HCT116 (cell line): ENCODE results near the gene FAM47E. TPM values are rescaled to one million over a fixed set of nuclear protein-coding genes. Genes with fewer than 3 reads are reported as not detected.

Experiments used
- ATAC-seq: fragments of 200-7000 bp; cut with Tn5 transposase; 2 replicates; pipeline ENCODE4 v1.9.1; 2020; ENCODE audit warnings: mild to moderate bottlenecking, moderate library complexity
- BruUV-seq: library from RNA; stranded (reverse); fragments of 400-500 nt; replicated peaks from 2 replicates; lab custom pipeline; 2021; lab: Mats Ljungman, UMichigan
- CTCF ChIA-PET: fragments of 300-600 bp; sonication (Branson Sonifier 250); formaldehyde crosslinking; loops from one replicate; lab custom pipeline; 2021; ENCODE audit warnings: antibody characterized with exemption; lab: Charles Lee
- POLR2A ChIA-PET: fragments of 300-600, 350-600 bp; sonication (Branson Sonifier 250); formaldehyde crosslinking; loops from one replicate; lab custom pipeline; 2021; ENCODE audit warnings: antibody characterized with exemption; lab: Charles Lee
- RAD21 ChIA-PET, 2 experiments: fragments of 300-600 bp; sonication (Branson Sonifier 250); formaldehyde crosslinking; loops; one replicate each; lab custom pipeline; 2023; ENCODE audit warnings: low total read pairs in 2 of 2; ENCODE audit not compliant: uncharacterized antibody in 2 of 2, unreplicated experiment in 2 of 2, low non-redundant PET in 1 of 2; lab: Charles Lee
- DNase-seq: peaks from one replicate; pipeline ENCODE4 v3.0.0-alpha.2; 2010; ENCODE audit warnings: low read depth, low spot score
- H2AFZ ChIP-seq: fragments of 200-600 bp; shearing (Covaris generic), sonication (generic); 2 replicates; pipeline ENCODE4 v1.6.1; 2017; ENCODE audit warnings: low read depth, mixed run types, mixed read lengths, antibody characterized with exemption, low read length; ENCODE audit not compliant: poor library complexity, severe bottlenecking
- H3K27ac ChIP-seq: 2 replicates; pipeline ENCODE4 v1.5.1; 2012; ENCODE audit warnings: low read depth, low read length
- H3K27me3 ChIP-seq: fragments of 200-600 bp; sonication (generic); 2 replicates; pipeline ENCODE4 v1.6.1; 2016; ENCODE audit warnings: mixed run types, low read length, mixed read lengths; ENCODE audit not compliant: insufficient read depth
- H3K36me3 ChIP-seq, 2 experiments: fragments of 200-500 bp in 1 of 2; fragments of 200-600 bp in 1 of 2; sonication (Bioruptor generic) in 1 of 2; sonication (generic) in 1 of 2; 2 replicates each; pipeline versions ENCODE4 v1.5.1 to v1.6.1; 2014 to 2016; ENCODE audit warnings: low read length in 2 of 2, inconsistent platforms in 1 of 2, mixed read lengths in 1 of 2, mixed run types in 1 of 2; ENCODE audit not compliant: insufficient read depth in 2 of 2, control insufficient read depth in 1 of 2
- H3K4me1 ChIP-seq, 2 experiments: fragments of 200-600 bp in 1 of 2; sonication (generic) in 1 of 2; 2 replicates each; pipeline versions ENCODE4 v1.5.1 to v1.6.1; 2012 to 2017; ENCODE audit warnings: low read length in 2 of 2, inconsistent platforms in 1 of 2, mild to moderate bottlenecking in 1 of 2, mixed read lengths in 1 of 2, mixed run types in 1 of 2, moderate library complexity in 1 of 2; ENCODE audit not compliant: insufficient read depth in 2 of 2, control insufficient read depth in 1 of 2
- H3K4me2 ChIP-seq: fragments of 200-600 bp; sonication (generic); 2 replicates; pipeline ENCODE4 v1.6.1; 2017; ENCODE audit warnings: mixed run types, low read length, mixed read lengths
- H3K4me3 ChIP-seq, 2 experiments: fragments of 200-600 bp in 1 of 2; sonication (generic) in 1 of 2; replicated peaks in 1 of 2; 2 replicates each; pipeline ENCODE4 v1.5.1; 2011 to 2016; ENCODE audit warnings: low read length in 2 of 2, control low read depth in 1 of 2, low read depth in 1 of 2, mild to moderate bottlenecking in 1 of 2, mixed read lengths in 1 of 2, mixed run types in 1 of 2
- H3K79me2 ChIP-seq: fragments of 200-600 bp; sonication (generic); 2 replicates; pipeline ENCODE4 v1.6.1; 2017; ENCODE audit warnings: mild to moderate bottlenecking, mixed run types, low read length, moderate library complexity, mixed read lengths; ENCODE audit not compliant: insufficient read depth
- H3K9ac ChIP-seq: fragments of 200-600 bp; sonication (generic); 2 replicates; pipeline ENCODE4 v1.6.1; 2016; ENCODE audit warnings: low read length, mixed read lengths
- H3K9me2 ChIP-seq: fragments of 200-600 bp; sonication (generic), shearing (Covaris generic); 2 replicates; pipeline ENCODE4 v1.6.1; 2017; ENCODE audit warnings: mixed run types, mild to moderate bottlenecking, moderate library complexity; ENCODE audit not compliant: insufficient read depth
- H3K9me3 ChIP-seq, 2 experiments: fragments of 200-500 bp in 1 of 2; fragments of 200-600 bp in 1 of 2; sonication (Bioruptor generic) in 1 of 2; sonication (generic) in 1 of 2; 2 replicates each; pipeline ENCODE4 v1.6.1; 2014 to 2017; ENCODE audit warnings: low read length in 2 of 2, mixed read lengths in 2 of 2, inconsistent platforms in 1 of 2, low read depth in 1 of 2, mild to moderate bottlenecking in 1 of 2, mixed run types in 1 of 2, moderate library complexity in 1 of 2; ENCODE audit not compliant: control insufficient read depth in 1 of 2, insufficient read depth in 1 of 2
- H4K20me1 ChIP-seq: fragments of 200-600 bp; sonication (generic), shearing (Covaris generic); 2 replicates; pipeline ENCODE4 v1.6.1; 2017; ENCODE audit warnings: mixed run types, mild to moderate bottlenecking, moderate library complexity; ENCODE audit not compliant: insufficient read depth
- CBX3 ChIP-seq: IDR thresholded peaks from 2 replicates; pipeline ENCODE4 v1.6.1; 2012; ENCODE audit warnings: low read depth
- EZH2 ChIP-seq: fragments of 200-600 bp; sonication (generic); IDR thresholded peaks from 2 replicates; pipeline ENCODE4 v1.6.1; 2017; ENCODE audit warnings: antibody characterized with exemption, mixed run types
- FOSL1 ChIP-seq: IDR thresholded peaks from 2 replicates; pipeline ENCODE4 v1.6.1; 2012; ENCODE audit warnings: low read depth
- JUND ChIP-seq: IDR thresholded peaks from 2 replicates; pipeline ENCODE4 v1.6.1; 2012
- POLR2A ChIP-seq: IDR thresholded peaks from 2 replicates; pipeline ENCODE4 v1.7.0; 2011; ENCODE audit warnings: borderline replicate concordance; ENCODE audit not compliant: insufficient read depth, insufficient read length; ENCODE audit errors: extremely low read depth
- RAD21 ChIP-seq: IDR thresholded peaks from 2 replicates; pipeline ENCODE4 v1.6.1; 2012; ENCODE audit warnings: low read depth, mild to moderate bottlenecking
- SIN3A ChIP-seq: IDR thresholded peaks from 2 replicates; pipeline ENCODE4 v1.6.1; 2012; ENCODE audit warnings: low read depth
- SP1 ChIP-seq: IDR thresholded peaks from 2 replicates; pipeline ENCODE4 v1.6.1; 2012; ENCODE audit warnings: low read depth
- SRF ChIP-seq: IDR thresholded peaks from 2 replicates; pipeline ENCODE4 v1.6.1; 2012; ENCODE audit warnings: low read depth
- TCF7L2 ChIP-seq: IDR thresholded peaks from 2 replicates; pipeline ENCODE4 v1.7.0; 2011; ENCODE audit warnings: borderline replicate concordance, inconsistent platforms; ENCODE audit not compliant: insufficient read depth, insufficient read length; ENCODE audit errors: extremely low read depth
- YY1 ChIP-seq: IDR thresholded peaks from 2 replicates; pipeline ENCODE4 v1.6.1; 2011; ENCODE audit warnings: low read length, low read depth, moderate library complexity, mild to moderate bottlenecking; ENCODE audit not compliant: insufficient replicate concordance; ENCODE audit errors: extremely low read depth
- ZFX ChIP-seq: fragments of 450-650 bp; IDR thresholded peaks from 2 replicates; pipeline ENCODE4 v1.6.1; 2017
- ZNF274 ChIP-seq: fragments of 200-500 bp; sonication (Bioruptor generic); IDR thresholded peaks from 2 replicates; pipeline ENCODE4 v1.6.1; 2014; ENCODE audit warnings: mild to moderate bottlenecking, low read depth, low read length, inconsistent platforms
- intact Hi-C: fragments of 100-400 bp; cut with micrococcal nuclease; formaldehyde crosslinking; loops from 2 replicates; pipeline ENCODE4 v1.10.0; 2022
- total RNA-seq: library from RNA; stranded (reverse); gene quantifications from one replicate; pipeline ENCODE4 v1.2.1, GENCODE V29; 2021; ENCODE audit not compliant: unreplicated experiment
- TF ChIP-seq, protein P1 (sequence below): IDR thresholded peaks from 2 replicates; pipeline ENCODE4 v1.6.1; 2012
- TF ChIP-seq, protein P2 (sequence below): IDR thresholded peaks from 2 replicates; pipeline ENCODE4 v1.6.1; 2012; ENCODE audit warnings: low read depth
- TF ChIP-seq, protein P3 (sequence below): IDR thresholded peaks from 2 replicates; pipeline ENCODE4 v1.6.1; 2011; ENCODE audit warnings: mild to moderate bottlenecking, low read length, moderate library complexity; ENCODE audit not compliant: insufficient replicate concordance; ENCODE audit errors: extremely low read depth

FAM47E gene
- total RNA-seq, 1 experiment from 2014 or later: 0.91 TPM

DNA sequence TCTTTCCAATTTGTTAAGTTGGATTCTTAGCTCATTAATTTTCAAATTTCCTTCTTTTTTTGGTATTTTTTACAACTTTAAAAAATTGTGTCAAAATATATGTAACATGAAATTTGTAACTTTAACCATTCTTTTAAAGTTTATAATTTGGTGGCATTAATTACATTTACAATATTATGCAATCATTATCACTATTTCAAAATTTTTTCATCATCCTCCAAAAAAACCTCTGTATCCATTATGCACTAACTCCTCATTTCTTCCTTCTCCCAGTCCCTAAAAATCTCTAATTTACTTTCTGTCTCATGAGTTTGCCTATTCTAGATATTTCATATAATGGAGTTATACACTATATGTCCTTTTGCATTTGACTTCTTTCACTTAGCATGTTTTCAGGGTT, 4.7 kb upstream of the FAM47E start:
- intact Hi-C loops: no loop called here
- RAD21 ChIA-PET: no interaction called here
- H3K36me3 ChIP-seq: no peaks in the 10 kb centered on the region
- CTCF ChIA-PET: no interaction called here
- no peaks in the 10 kb centered on the region for H3K9me2 ChIP-seq
- H3K9ac ChIP-seq: no peak overlapping the region
- H3K27ac ChIP-seq: no peak overlapping the region
- H4K20me1 ChIP-seq: no peaks in the 10 kb centered on the region
- H3K4me2 ChIP-seq: no peak overlapping the region
- no peaks in the 10 kb centered on the region for H3K27me3 ChIP-seq
- TF ChIP-seq RAD21: no peak
- TF ChIP-seq, protein P1, sequence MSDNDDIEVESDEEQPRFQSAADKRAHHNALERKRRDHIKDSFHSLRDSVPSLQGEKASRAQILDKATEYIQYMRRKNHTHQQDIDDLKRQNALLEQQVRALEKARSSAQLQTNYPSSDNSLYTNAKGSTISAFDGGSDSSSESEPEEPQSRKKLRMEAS: no peak
- TF ChIP-seq YY1: no peak
- TF ChIP-seq SIN3A: no peak
- TF ChIP-seq POLR2A: no peak
- TF ChIP-seq, protein P2, sequence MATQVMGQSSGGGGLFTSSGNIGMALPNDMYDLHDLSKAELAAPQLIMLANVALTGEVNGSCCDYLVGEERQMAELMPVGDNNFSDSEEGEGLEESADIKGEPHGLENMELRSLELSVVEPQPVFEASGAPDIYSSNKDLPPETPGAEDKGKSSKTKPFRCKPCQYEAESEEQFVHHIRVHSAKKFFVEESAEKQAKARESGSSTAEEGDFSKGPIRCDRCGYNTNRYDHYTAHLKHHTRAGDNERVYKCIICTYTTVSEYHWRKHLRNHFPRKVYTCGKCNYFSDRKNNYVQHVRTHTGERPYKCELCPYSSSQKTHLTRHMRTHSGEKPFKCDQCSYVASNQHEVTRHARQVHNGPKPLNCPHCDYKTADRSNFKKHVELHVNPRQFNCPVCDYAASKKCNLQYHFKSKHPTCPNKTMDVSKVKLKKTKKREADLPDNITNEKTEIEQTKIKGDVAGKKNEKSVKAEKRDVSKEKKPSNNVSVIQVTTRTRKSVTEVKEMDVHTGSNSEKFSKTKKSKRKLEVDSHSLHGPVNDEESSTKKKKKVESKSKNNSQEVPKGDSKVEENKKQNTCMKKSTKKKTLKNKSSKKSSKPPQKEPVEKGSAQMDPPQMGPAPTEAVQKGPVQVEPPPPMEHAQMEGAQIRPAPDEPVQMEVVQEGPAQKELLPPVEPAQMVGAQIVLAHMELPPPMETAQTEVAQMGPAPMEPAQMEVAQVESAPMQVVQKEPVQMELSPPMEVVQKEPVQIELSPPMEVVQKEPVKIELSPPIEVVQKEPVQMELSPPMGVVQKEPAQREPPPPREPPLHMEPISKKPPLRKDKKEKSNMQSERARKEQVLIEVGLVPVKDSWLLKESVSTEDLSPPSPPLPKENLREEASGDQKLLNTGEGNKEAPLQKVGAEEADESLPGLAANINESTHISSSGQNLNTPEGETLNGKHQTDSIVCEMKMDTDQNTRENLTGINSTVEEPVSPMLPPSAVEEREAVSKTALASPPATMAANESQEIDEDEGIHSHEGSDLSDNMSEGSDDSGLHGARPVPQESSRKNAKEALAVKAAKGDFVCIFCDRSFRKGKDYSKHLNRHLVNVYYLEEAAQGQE: no peak
- TF ChIP-seq FOSL1: no peak
- TF ChIP-seq ZNF274: no peak
- TF ChIP-seq SRF: no peak
- TF ChIP-seq, protein P3, sequence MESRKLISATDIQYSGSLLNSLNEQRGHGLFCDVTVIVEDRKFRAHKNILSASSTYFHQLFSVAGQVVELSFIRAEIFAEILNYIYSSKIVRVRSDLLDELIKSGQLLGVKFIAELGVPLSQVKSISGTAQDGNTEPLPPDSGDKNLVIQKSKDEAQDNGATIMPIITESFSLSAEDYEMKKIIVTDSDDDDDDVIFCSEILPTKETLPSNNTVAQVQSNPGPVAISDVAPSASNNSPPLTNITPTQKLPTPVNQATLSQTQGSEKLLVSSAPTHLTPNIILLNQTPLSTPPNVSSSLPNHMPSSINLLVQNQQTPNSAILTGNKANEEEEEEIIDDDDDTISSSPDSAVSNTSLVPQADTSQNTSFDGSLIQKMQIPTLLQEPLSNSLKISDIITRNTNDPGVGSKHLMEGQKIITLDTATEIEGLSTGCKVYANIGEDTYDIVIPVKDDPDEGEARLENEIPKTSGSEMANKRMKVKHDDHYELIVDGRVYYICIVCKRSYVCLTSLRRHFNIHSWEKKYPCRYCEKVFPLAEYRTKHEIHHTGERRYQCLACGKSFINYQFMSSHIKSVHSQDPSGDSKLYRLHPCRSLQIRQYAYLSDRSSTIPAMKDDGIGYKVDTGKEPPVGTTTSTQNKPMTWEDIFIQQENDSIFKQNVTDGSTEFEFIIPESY: no peak
- TF ChIP-seq EZH2: no peak
- TF ChIP-seq ZFX: no peak
- TF ChIP-seq SP1: no peak
- TF ChIP-seq TCF7L2: no peak
- TF ChIP-seq CBX3: no peak
- TF ChIP-seq JUND: no peak
- TF ChIP-seq, all 23 proteins: peak for 0
- DNase-seq (no peak), ATAC-seq (no peak)
- Histone ChIP-seq H3K4me3 (no peak overlapping the region), H3K79me2 (no peaks in the 10 kb centered on the region), H2AFZ (no peak overlapping the region), H3K4me1 (peaks cover 5 to 7% of the 10 kb centered on the region in 2 experiments; a peak in 3 of 4 replicates), H3K9me3 (no peaks in the 10 kb centered on the region)
- POLR2A ChIA-PET: interaction anchor here (1.7 kb wide), 1 partner anchor 32 kb away, joined by 3 read pairs; no protein-coding TSS in a partner anchor
- no TSS peak for BruUV-seq
